Spleen (tissue), 11 donors: Measurements from ENCODE around the gene RASSF4. TPM values are rescaled to one million over a fixed set of nuclear protein-coding genes. Genes with fewer than 3 reads are reported as not detected.

Source experiments
- DNase-seq: peaks from one replicate; pipeline ENCODE4 v3.0.0-alpha.2; 2020
- H3K27ac ChIP-seq, 8 donors: fragments of 200-600 bp; sonication (generic) in 7 of 8; 1 replicate in 4 of 8; 2 replicates in 4 of 8; pipeline versions ENCODE4 v1.5.0 to v1.8.0; 2016 to 2021; ENCODE audit warnings: inconsistent platforms in 4 of 8, mild to moderate bottlenecking in 4 of 8, moderate library complexity in 1 of 8
- H3K27me3 ChIP-seq, 7 donors: fragments of 200-600 bp; sonication (generic) in 6 of 7; replicated peaks in 1 of 7; 1 replicate in 4 of 7; 2 replicates in 3 of 7; pipeline versions ENCODE4 v1.5.0 to v1.8.0; 2016 to 2021; ENCODE audit warnings: inconsistent platforms in 3 of 7, mild to moderate bottlenecking in 1 of 7
- H3K36me3 ChIP-seq, 6 donors: fragments of 200-600 bp; sonication (generic) in 5 of 6; 1 replicate in 4 of 6; 2 replicates in 2 of 6; pipeline versions ENCODE4 v1.5.0 to v1.8.0; 2016 to 2021; ENCODE audit warnings: inconsistent platforms in 2 of 6
- H3K4me1 ChIP-seq, 6 donors: fragments of 200-600 bp; sonication (generic) in 5 of 6; 1 replicate in 3 of 6; 2 replicates in 3 of 6; pipeline versions ENCODE4 v1.5.0 to v1.8.0; 2016 to 2021; ENCODE audit warnings: inconsistent platforms in 3 of 6
- H3K4me3 ChIP-seq, 8 donors: fragments of 200-600 bp; sonication (generic) in 7 of 8; 1 replicate in 4 of 8; 2 replicates in 4 of 8; pipeline versions ENCODE4 v1.5.0 to v1.8.0; 2016 to 2021; ENCODE audit warnings: inconsistent platforms in 4 of 8, mild to moderate bottlenecking in 4 of 8, moderate library complexity in 2 of 8
- H3K9me3 ChIP-seq, 8 donors: fragments of 200-600 bp; sonication (generic) in 7 of 8; 1 replicate in 4 of 8; 2 replicates in 4 of 8; pipeline versions ENCODE4 v1.5.0 to v1.8.0; 2016 to 2021; ENCODE audit warnings: inconsistent platforms in 4 of 8
- POLR2A ChIP-seq, 3 donors: fragments of 450-650 bp; IDR thresholded peaks; one replicate each; pipeline ENCODE4 v1.5.1; 2017; ENCODE audit warnings: antibody characterized with exemption in 3 of 3, mild to moderate bottlenecking in 1 of 3
- POLR2AphosphoS5 ChIP-seq, 3 donors: sonication (generic); formaldehyde crosslinking; IDR thresholded peaks; one replicate each; pipeline ENCODE4 v1.5.1; 2017; ENCODE audit warnings: antibody characterized with exemption in 3 of 3
- WGBS, 5 donors: extraction: QIAGEN DNeasy Blood & Tissue Kit in 3 of 5; methylation state at CpG; one replicate each; pipeline versions ENCODE4 v1.1.5 to v1.1.7; 2013 to 2018; 5-methylcytosine and 5-hydroxymethylcytosine counted together
- intact Hi-C: fragments of 100-400 bp; cut with DNase I; formaldehyde crosslinking; loops from one replicate; pipeline ENCODE4 v1.15.0; 2023; ENCODE audit warnings: low total_unique reads
- polyA plus RNA-seq, 3 donors: library from polyadenylated mRNA; stranded (reverse); fragments of 200-250 nt; gene quantifications; one replicate each; pipeline ENCODE4 v1.2.1, GENCODE V29; 2013
- total RNA-seq, 7 donors: library from RNA; depleted of rRNA in 3 of 7; stranded (reverse); fragments of >200 nt in 3 of 7; fragmentation: NEBNext Ultra II Directional in 4 of 7; extraction: Animal tissue kit (Norgen Biotek cat#: 25700) in 4 of 7; gene quantifications; one replicate each; pipeline versions ENCODE4 v1.1.0 to v1.2.1, GENCODE V29; 2016 to 2021
- TF ChIP-seq, protein P1 (sequence below), 11 experiments: fragments of 200-600 bp in 7 of 11; fragments of 450-650 bp in 4 of 11; sonication (generic) in 4 of 11; IDR thresholded peaks in 8 of 11; conservative IDR thresholded peaks in 3 of 11; 1 replicate in 7 of 11; 2 replicates in 4 of 11; pipeline versions ENCODE4 v1.4.0 to v1.8.0; 2016 to 2021; ENCODE audit warnings: antibody characterized with exemption in 11 of 11, inconsistent platforms in 4 of 11, mild to moderate bottlenecking in 1 of 11
- donor health status: healthy with polysubstance abuse.
- donor health status: DM: no; HTN: no; CAD: no; lungs with moderate emphysema.
- donor health status: DM: no; HTN: no; CAD: no.
- donor health status: Bipolar disorder and iron deficiency.
- donor health status: healthy.
- donor health status: DM: no; HTN: no; CAD: no.
- donor health status: DM: yes; HTN: yes; CAD: no.

RASSF4 gene
- total and polyA plus RNA-seq, 10 donors, result 36.7 to 96.2 (median 73.5) TPM

DNA sequence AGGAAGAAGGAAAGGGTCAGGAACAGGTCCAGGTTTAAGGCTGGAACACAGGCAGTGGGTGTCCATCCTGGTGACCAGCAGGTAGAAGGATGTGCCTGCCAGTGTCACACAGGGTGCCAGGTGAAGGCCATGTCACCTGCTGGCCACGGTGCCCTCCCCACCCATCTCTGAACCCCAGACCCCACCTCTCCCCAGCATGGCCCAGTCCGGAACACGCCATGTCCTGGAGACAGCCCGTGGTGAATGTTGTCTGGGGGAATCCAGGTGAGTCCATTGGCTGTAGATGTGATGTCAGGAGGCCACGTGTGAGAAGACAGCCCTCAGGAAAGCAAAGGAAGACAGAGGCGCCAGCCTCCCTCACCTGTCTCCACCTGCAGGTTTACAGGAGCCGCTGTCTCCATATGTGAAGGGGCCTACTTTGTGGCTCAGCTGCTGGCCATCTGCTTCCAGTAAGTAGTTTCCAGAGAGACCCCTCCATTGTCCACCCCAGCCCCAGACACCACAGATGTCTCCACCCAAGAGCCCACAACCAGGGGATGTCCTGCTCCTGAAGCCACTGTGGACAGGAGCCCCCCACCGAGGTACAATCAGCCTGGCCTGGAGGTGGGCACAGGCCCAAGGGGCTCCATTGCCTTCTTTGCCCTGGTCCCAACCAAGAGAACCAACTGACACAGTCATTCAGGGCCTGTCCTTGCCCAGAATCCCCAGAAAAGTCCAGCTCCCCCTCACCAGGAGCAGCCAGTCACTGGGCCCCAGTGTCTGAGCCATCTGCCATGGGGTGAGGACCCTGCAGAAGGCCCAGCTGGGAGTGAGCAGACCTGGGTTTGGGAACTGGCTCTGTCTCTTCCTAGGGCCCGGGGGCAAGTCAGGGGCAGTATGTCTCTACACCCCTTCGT, 27.7 kb upstream of the RASSF4 start:
- Histone ChIP-seq H3K27me3 (no peaks in the 10 kb centered on the region), H3K9me3 (no peaks in the 10 kb centered on the region), H3K4me3 (no peak overlapping the region), H3K27ac (no peak overlapping the region), H3K4me1 (peaks cover 0 to 45% (median 25%) of the 10 kb centered on the region in 6 donors), H3K36me3 (no peaks in the 10 kb centered on the region)
- peak; percentile 69 for DNase-seq
- intact Hi-C loops, result loop anchor here (5.0 kb wide), 1 partner anchor 45 kb away; the partner anchor contains the start of gene DEPP1
- TF ChIP-seq, protein P1, sequence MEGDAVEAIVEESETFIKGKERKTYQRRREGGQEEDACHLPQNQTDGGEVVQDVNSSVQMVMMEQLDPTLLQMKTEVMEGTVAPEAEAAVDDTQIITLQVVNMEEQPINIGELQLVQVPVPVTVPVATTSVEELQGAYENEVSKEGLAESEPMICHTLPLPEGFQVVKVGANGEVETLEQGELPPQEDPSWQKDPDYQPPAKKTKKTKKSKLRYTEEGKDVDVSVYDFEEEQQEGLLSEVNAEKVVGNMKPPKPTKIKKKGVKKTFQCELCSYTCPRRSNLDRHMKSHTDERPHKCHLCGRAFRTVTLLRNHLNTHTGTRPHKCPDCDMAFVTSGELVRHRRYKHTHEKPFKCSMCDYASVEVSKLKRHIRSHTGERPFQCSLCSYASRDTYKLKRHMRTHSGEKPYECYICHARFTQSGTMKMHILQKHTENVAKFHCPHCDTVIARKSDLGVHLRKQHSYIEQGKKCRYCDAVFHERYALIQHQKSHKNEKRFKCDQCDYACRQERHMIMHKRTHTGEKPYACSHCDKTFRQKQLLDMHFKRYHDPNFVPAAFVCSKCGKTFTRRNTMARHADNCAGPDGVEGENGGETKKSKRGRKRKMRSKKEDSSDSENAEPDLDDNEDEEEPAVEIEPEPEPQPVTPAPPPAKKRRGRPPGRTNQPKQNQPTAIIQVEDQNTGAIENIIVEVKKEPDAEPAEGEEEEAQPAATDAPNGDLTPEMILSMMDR (IDR thresholded peaks at IDR 0.05 in 8 of 11, conservative IDR thresholded peaks at IDR 0.05 in 3 of 11), result no peak
- TF ChIP-seq POLR2AphosphoS5 (IDR thresholded peaks at IDR 0.05) (no peak), POLR2A (IDR thresholded peaks at IDR 0.05) (no peak)
- WGBS, 5 donors, result 73 to 94% (median 84%) methylated on average over 4 to 10 of the region's 10 CpGs

DNA sequence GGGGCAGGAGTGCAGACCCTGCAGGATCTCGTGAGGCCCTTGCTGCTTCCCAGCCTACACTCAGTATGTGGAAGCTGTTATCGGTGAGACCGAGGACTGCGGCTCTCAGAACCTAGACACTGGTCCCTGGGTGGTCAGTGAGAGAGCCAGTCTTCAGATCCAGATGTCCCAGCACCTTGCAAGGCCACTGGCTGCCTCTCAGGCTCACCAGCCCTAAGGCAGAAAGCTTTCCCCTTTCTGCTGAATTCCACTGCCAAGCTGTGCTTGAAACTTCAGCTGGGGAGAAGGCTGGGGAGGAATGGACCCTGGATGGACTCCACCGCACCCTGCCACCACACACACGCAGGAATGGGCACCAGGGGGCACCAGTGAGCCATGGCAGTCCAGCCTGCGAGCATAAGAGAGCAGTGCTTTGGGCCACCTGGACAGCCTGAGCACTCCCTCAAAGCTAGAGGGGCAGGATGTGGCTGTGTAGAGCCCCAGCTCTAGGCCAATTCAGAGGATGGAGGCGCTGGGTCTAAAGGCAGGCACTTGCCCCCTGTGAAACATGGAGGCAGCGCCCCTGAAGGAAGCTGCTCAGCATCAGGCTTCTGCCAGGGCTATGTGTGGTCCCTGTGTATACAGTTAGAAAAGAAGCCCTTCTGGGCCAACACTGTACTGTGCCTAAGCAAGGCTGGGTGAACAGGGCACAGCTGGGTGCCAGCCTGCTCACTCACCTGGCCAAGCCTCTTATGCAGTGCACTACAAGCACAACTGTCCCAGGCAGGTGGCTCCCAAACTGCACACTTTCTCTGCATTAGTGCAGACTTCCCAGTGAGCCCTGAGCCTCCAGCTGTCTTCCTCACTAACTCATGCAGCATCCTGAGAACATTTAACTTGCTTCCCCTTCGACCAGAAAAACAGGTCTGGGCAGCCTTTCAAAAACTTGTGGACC, 26.8 kb upstream of the RASSF4 start:
- no peaks in the 10 kb centered on the region for H3K27me3 ChIP-seq
- no peak overlapping the region for H3K4me3 ChIP-seq
- H3K36me3 ChIP-seq, result no peaks in the 10 kb centered on the region
- no peaks in the 10 kb centered on the region for H3K9me3 ChIP-seq
- WGBS, 5 donors, result 41 to 50% (median 47%) methylated on average over 9 to 10 of the region's 10 CpGs
- DNase-seq, result peak; percentile 97
- TF ChIP-seq, protein P1 (IDR thresholded peaks at IDR 0.05 in 8 of 11, conservative IDR thresholded peaks at IDR 0.05 in 3 of 11), result peak; percentile 90 to 97 (median 96)
- TF ChIP-seq POLR2A (IDR thresholded peaks at IDR 0.05) (no peak), POLR2AphosphoS5 (IDR thresholded peaks at IDR 0.05) (peak; percentile 56 to 75 (median 73))
- H3K27ac ChIP-seq, result no peak overlapping the region
- H3K4me1 ChIP-seq, result peaks cover 0 to 51% (median 25%) of the 10 kb centered on the region in 6 donors
- intact Hi-C loops, result loop anchor here (5.0 kb wide), 1 partner anchor 45 kb away; the partner anchor contains the start of gene DEPP1

DNA sequence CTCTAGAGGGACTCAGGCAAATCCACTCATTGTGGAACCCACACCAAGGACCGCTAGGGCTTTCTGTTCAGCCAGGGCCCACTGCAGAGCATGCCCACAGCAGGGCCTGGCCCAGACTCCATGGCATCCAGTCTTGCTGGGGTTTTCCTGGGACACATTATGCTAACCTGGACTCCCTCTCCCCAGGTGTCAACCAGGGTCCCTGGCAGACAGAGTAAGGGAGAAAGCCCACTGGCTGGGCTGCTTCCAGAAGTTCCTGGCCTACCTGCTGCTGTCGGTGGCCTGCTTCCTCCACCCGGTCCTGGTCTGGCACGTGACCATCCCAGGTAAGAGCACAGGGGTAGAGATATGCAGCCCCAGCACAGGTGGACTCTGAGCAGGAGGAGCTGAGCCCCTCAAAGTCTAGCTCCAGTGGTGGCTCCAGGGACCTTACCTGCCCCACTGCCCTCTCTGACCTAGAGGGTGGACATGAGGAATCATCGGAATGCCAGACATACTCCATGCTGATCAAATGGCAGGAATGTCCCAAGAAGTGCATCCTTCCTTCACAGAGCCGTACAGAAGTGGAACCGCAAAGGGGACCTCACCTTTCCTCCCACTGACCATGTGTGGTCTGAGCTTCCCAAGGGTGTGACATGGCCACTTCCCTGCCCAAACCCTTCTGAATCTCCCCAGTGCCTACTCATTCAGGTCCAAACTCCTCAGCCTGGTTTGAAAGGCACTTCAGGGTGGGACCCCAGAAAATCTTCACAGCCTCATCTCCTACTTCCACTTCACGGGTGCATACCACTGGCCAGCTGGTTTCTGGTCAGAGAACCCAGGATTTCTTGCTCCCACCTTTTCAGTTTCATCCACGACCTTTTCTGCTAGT, 25.9 kb upstream of the RASSF4 start:
- 73 to 81% (median 75%) methylated on average over 5 to 9 of the region's 9 CpGs for WGBS, 5 donors
- Histone ChIP-seq H3K36me3 (no peaks in the 10 kb centered on the region), H3K4me3 (no peak overlapping the region), H3K4me1 (peaks cover 0 to 51% (median 25%) of the 10 kb centered on the region in 6 donors), H3K27me3 (no peaks in the 10 kb centered on the region), H3K27ac (no peak overlapping the region), H3K9me3 (no peaks in the 10 kb centered on the region)
- intact Hi-C loops, result loop anchor here (5.0 kb wide), 1 partner anchor 44 kb away; the partner anchor contains the start of gene DEPP1
- peak; percentile 58 for DNase-seq
- no peak for TF ChIP-seq POLR2A (IDR thresholded peaks at IDR 0.05)
- no peak for TF ChIP-seq POLR2AphosphoS5 (IDR thresholded peaks at IDR 0.05)
- TF ChIP-seq, protein P1 (IDR thresholded peaks at IDR 0.05 in 8 of 11, conservative IDR thresholded peaks at IDR 0.05 in 3 of 11), result no peak
